ENCODE measurements around the gene ECHS1. TPM values are rescaled to one million over a fixed set of nuclear protein-coding genes. Genes with fewer than 3 reads are reported as not detected.
A peak's percentile ranks its signal among the peaks of the same experiment; 100 is the strongest.
"Not testable (repeated sequence)": the region's sequence is repeated elsewhere in the genome, so short reads cannot be mapped to it uniquely, and the experiment has no call there.

The ECHS1 gene
- total RNA-seq: 100 to 1,000 TPM; 173 to 205 TPM
- long read RNA-seq, transcript ECHS1-201 (8 exons, 1,617 nt): major isoform, 873 of 982 reads
- long read RNA-seq, partial matches to known transcripts: 98 of 982 reads
- long read RNA-seq, other reads (novel, unspliced or antisense): 11 of 982 reads

- intact Hi-C loops (cut with DNase I, micrococcal nuclease): no loop called here
- peak; percentile 96 for ATAC-seq
- peak; percentile 94 to 97 for DNase-seq
These were observed at the start of gene ECHS1 for GRCh38 chr10:133373174-133374090. Gene ECHS1 (minus strand): TSS chr10:133373354. CDS start chr10:133373333, 21 bp downstream.

GRCh38 chr10:133422223-133422806, 49.2 kb upstream of the ECHS1 start:
- ATAC-seq (no peak), DNase-seq (no peak)
- intact Hi-C loops (cut with DNase I, micrococcal nuclease): no loop called here

- DNase-seq: no peak
- intact Hi-C loops (cut with DNase I, micrococcal nuclease): no loop called here
- ATAC-seq: no peak
These were observed 48.4 kb upstream of the ECHS1 start for GRCh38 chr10:133421336-133422222.

GRCh38 chr10:133420579-133420978, 47.4 kb upstream of the ECHS1 start:
- no peak for ATAC-seq
- intact Hi-C loops (cut with DNase I, micrococcal nuclease): no loop called here

GRCh38 chr10:133420028-133420427, 46.9 kb upstream of the ECHS1 start:
- intact Hi-C loops (cut with DNase I, micrococcal nuclease): no loop called here
- DNase-seq: no peak
- ATAC-seq: no peak

More at GRCh38 chr10:133420579-133420978, 47.4 kb upstream of the ECHS1 start:
- no peak for DNase-seq

- DNase-seq: no peak
- ATAC-seq: no peak
- intact Hi-C loops (cut with DNase I, micrococcal nuclease): no loop called here
These were observed 46.2 kb upstream of the ECHS1 start for GRCh38 chr10:133419211-133419950.

- intact Hi-C loops (cut with DNase I, micrococcal nuclease): no loop called here
- ATAC-seq: no peak
- DNase-seq: no peak
These were observed 45.3 kb upstream of the ECHS1 start for GRCh38 chr10:133418289-133418993.

- no peak for ATAC-seq
- intact Hi-C loops (cut with DNase I, micrococcal nuclease): no loop called here
- no peak for DNase-seq
These were observed 42.6 kb upstream of the ECHS1 start for GRCh38 chr10:133415752-133416151.

GRCh38 chr10:133414401-133414800, 41.2 kb upstream of the ECHS1 start:
- intact Hi-C loops (cut with DNase I, micrococcal nuclease); DNase-seq; ATAC-seq: not testable (repeated sequence)

- no peak for DNase-seq
- intact Hi-C loops (cut with DNase I, micrococcal nuclease): no loop called here
- no peak for ATAC-seq
These were observed 39.2 kb upstream of the ECHS1 start for GRCh38 chr10:133412381-133412711.

GRCh38 chr10:133411523-133412380, 38.6 kb upstream of the ECHS1 start:
- no peak for ATAC-seq
- intact Hi-C loops (cut with DNase I, micrococcal nuclease): no loop called here
- DNase-seq: no peak

GRCh38 chr10:133405844-133406527, 32.8 kb upstream of the ECHS1 start:
- ATAC-seq (no peak), DNase-seq (no peak)
- intact Hi-C loops (cut with DNase I, micrococcal nuclease): no loop called here

GRCh38 chr10:133405272-133405671, 32.1 kb upstream of the ECHS1 start:
- DNase-seq (no peak), ATAC-seq (no peak)
- intact Hi-C loops (cut with DNase I, micrococcal nuclease): no loop called here

GRCh38 chr10:133403784-133404183, 30.6 kb upstream of the ECHS1 start:
- ATAC-seq (no peak), DNase-seq (no peak)
- intact Hi-C loops (cut with DNase I, micrococcal nuclease): no loop called here

- no peak for DNase-seq
- intact Hi-C loops (cut with DNase I, micrococcal nuclease): no loop called here
- ATAC-seq: no peak
These were observed 30.2 kb upstream of the ECHS1 start for GRCh38 chr10:133403359-133403758.

- ATAC-seq (no peak), DNase-seq (no peak)
- intact Hi-C loops (cut with DNase I, micrococcal nuclease): no loop called here
These were observed 29.0 kb upstream of the ECHS1 start for GRCh38 chr10:133401981-133402725.

All from left colon (tissue), 2 donors.